KOPT-K1 (cell line): Measurements from ENCODE around the gene C13orf42.
"Not testable (repeated sequence)": the region's sequence is repeated elsewhere in the genome, so short reads cannot be mapped to it uniquely, and the experiment has no call there.

ENCODE experiments used
- H3K27ac ChIP-seq: fragments of 200-600 bp; sonication (generic); 2 replicates; pipeline ENCODE4 v1.5.1; 2016; ENCODE audit warnings: antibody characterized with exemption, mild to moderate bottlenecking, low read depth, low read length; ENCODE audit not compliant: poor library complexity, severe bottlenecking
- H3K36me3 ChIP-seq: fragments of 200-600 bp; sonication (generic); 2 replicates; pipeline ENCODE4 v1.5.1; 2017; ENCODE audit warnings: antibody characterized with exemption, mild to moderate bottlenecking, low read length, moderate library complexity; ENCODE audit not compliant: insufficient read depth
- H3K9me3 ChIP-seq: fragments of 200-600 bp; sonication (generic); 2 replicates; pipeline ENCODE4 v1.5.1; 2017; ENCODE audit warnings: antibody characterized with exemption, low read length, mild to moderate bottlenecking; ENCODE audit not compliant: insufficient read depth, poor library complexity, severe bottlenecking

Gene C13orf42

DNA sequence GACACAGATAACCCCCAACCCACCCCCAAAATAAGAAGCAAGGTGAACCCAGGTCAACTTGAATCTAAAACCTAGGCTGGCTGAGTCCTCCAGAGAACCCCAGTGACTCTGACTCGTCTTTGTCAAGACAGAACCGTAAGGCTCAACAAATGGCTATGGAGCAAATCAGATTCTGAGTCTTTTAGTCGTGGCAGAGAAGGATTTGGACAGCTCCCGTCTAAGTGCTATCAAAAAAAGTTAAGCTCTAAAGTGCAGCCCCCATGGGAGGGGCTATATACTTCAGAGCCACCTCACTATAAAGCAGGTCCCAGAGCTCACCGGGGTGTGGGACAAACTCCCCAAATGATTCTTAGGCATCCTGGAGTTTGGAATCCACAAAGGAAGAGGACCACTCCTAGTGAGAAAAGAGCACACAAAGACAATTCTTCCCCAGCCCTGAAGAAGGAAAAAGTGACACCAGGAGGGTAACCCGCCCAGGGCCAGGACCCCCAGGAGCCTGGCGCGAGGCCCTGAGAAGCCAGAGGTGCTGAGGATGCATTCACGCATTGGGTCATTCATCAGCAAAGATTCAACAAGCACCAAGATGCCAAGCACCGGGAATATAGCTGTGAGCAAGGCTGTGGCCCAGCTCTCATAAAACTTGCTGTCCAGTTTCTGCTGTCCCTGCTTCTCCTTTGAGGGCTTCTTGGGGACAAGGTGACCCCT lies 25.4 kb upstream of the C13orf42 start:
- H3K36me3 ChIP-seq, result no peaks in the 10 kb centered on the region
- H3K9me3 ChIP-seq, result peaks cover 2% of the 10 kb centered on the region

DNA sequence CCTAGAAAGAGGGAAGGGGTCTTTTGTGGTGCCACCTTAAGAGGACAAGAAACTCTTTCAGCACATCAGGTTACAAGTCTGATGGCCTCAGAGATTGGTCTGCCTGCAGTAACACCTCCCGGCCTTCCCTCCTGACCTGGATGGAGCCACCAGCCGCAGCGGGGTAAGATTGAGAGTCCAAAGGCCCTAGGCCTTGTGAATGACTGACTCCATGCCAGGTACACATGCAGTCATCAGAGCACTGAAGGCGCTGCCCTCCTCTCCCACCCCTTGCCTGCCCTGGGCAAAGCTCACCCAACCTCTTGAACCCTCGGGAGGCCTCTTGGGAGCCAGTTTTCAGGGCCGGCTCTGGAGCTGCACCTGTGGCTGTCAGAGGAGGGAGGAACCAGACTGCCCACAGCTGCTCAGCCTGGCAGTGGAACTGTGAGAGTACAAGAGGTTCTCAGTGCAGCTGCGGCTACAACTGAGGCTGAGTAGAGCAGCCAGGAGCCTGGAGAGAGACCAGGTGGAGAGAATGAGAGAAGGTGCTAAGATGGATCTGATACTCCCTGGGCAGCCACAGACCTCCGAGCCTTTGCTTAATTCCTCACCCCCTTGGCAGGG lies 23.8 kb upstream of the C13orf42 start:
- Histone ChIP-seq H3K27ac (no peak overlapping the region), H3K36me3 (no peaks in the 10 kb centered on the region), H3K9me3 (peaks cover 17% of the 10 kb centered on the region)

More for the DNA sequence above, 25.4 kb upstream of the C13orf42 start:
- no peak overlapping the region for H3K27ac ChIP-seq

DNA sequence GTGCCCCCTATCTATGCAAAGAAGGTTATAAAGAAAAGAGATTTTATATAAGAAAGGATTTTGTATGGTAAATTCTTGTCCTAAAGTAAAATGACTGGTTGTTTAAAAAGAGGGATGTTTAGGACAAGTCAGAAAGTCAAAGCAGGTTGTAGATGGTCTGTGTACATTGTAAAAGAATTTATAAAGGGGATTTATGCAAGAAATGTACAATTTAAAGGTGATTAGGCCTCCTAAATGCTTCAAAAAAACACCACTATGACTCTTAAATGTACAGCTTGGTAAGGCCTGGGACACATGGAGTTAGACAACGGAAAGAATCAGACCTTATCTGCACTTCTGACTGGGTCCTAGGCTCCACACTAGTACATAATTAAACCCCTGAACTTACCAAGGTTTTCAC lies 19.3 kb upstream of the C13orf42 start:
- no peak overlapping the region for H3K27ac ChIP-seq
- H3K9me3 ChIP-seq, result peaks cover 25% of the 10 kb centered on the region
- H3K36me3 ChIP-seq, result no peaks in the 10 kb centered on the region

DNA sequence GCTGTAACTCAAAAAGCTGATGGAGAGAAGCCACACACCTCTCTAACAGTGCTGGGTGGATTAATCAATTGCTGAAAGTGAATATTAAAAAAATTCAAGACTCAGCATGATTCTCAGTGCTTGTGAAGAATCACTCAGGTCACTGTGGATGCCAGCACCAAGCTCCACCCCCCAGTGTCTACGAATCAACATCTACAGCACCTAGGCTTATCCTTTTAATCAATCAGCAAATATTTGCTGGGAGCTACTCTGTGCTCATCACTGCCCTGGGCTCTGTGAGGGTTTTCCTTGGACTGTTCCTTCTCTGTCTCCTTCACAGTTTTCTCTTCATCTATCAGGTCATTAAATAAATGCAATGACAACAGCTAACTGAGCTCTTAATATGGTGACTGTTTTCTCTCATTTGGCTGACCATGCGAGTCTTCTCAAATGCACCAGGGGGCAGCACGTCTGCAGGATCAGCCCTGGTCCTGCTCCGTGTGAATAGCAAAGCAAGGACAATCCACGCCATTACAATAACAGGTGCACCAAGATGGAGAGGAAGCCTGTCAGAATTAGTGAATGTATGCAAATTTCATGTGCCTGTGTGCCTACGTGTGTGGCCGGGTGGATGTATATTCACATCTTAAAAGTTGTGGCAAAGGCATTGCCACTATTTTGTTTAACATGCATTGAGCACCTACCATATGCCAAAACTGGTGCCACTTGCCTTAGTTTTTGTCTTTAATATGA lies 14.6 kb upstream of the C13orf42 start:
- Histone ChIP-seq H3K27ac (no peak overlapping the region), H3K9me3 (peaks cover 15% of the 10 kb centered on the region), H3K36me3 (no peaks in the 10 kb centered on the region)

DNA sequence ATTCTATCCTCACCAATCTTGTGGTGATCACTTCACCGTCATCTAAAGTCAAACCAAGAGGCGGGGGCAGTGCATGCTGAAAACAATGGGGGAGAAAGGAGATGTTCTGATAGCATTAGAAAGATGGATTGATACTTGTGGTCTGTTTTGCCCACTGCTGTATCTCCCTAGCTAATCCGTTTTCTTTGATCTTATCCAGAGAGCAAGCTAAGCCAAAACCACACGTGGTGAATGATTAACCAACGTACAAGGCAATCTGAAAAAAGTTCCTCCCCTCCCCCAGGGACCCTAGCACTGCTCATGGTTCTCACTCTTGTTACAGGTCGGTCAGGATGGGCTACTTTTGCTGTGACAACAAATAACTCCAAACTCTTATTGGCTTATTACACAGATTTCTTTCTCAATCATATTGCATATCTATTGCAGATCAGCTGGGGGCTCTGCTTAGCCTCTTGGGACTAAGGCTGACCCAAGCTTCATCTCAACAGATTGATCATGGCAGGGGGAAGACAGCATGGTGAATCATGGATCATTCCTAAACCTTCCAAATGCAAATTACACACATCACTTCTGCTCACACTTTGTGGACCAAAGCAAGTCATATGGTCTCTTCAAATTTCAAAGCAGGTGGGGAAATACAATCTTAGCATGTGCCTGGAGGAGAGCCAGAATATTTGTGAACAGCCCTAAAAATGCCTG lies 11.9 kb upstream of the C13orf42 start:
- Histone ChIP-seq H3K9me3 (no peaks in the 10 kb centered on the region), H3K36me3 (no peaks in the 10 kb centered on the region), H3K27ac (no peak overlapping the region)

DNA sequence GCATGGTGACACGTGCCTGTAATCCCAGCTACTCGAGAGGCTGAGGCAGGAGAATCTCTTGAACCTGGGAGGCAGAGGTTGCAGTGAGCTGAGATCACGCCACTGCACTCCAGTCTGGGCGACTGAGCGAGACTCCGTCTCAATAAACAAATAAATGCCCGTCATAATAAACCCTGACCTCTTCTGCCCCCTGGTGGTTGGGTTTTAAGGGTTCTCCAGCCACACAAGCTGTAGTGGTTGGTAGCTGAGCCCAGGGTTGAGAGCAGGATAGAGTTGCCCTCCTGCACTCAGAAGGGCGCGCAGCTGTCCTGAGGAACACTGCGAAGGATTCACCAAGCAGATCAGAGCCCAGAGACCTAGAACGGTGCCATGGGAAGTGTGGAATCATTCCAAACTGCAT lies 9.8 kb upstream of the C13orf42 start:
- not testable (repeated sequence) for H3K36me3 ChIP-seq, H3K9me3 ChIP-seq, H3K27ac ChIP-seq

DNA sequence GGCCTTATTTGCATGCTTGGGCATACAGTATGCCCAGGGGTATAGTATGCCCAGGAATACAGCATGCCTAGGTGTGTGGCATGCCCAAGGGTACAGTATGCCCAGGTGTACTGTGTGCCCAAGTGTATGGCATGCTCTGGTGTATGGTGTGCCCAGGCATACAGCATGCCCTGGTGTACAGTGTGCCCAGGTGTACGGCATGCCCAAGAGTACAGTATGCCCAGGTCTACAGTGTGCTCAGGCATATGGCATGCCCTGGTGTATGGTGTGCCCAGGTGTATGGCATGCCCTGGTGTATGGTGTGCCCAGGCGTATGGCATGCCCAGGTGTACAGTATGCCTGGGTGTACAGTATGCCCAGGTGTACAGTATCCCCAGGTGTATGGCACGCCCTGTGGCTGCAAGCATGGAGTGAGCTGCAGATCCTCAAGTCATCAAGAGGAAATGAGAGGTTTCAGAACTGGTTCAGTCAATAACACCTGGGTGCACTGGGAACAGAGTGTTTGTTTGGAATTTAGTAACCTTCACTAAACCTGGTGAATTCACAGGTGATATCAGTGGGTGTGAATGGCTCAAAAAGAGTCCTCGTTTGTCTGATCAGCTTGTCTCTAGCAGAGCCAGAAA lies 7.8 kb upstream of the C13orf42 start:
- Histone ChIP-seq H3K9me3 (no peaks in the 10 kb centered on the region), H3K27ac (no peak overlapping the region), H3K36me3 (no peaks in the 10 kb centered on the region)

DNA sequence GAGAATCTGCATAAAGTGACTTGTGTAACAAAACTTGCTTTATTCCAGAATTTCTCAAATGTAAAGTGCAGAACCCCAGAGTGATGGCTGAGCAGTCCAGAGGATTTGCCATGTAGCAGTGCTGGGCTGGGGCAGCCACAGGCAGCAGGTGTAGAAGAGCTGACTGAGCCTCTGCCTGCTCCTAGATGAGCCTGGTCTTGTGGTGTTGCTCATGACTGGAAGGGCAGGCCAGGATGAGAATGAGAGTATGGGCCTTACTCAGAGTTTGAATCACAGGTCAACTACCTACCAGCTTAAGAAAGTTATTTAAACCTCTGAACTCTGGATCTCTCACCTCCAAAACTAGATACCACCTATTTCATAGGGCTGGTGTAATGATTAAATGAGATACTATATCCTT lies 2.9 kb upstream of the C13orf42 start:
- Histone ChIP-seq H3K27ac (no peak overlapping the region), H3K9me3 (no peaks in the 10 kb centered on the region), H3K36me3 (no peaks in the 10 kb centered on the region)

DNA sequence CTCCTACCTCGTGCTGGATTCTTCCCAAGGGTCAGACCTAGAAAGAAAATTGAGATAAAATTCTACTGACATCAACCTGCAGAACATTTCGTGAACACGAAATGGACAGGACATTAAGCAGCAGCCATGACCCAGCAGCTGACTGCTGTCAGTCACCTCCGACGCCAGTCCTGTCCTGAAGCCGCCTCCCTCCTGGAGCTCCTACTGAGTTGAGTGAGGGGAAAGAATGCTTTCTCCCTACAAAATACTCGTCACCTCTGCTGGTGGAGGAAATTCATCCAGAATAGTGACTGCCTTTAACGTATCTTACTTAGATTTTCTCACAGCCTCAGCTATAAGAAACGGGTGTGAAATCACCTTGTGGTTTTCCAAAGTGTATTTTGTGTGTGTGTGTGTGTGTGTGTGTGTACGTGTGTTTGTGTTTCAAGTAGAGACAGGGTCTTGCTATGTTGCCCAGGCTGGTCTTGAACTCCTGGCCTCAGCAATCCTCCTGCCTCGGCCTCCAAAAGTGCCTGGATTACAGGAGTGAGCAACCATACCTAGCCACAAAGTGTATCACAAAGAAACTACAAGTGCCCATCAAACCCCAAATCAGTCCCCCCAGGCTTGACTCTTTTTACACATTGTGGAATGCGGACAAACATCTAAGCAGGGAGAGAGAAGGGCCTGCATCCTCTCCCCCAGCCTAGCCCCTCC lies 2.3 kb upstream of the C13orf42 start:
- no peak overlapping the region for H3K27ac ChIP-seq

DNA sequence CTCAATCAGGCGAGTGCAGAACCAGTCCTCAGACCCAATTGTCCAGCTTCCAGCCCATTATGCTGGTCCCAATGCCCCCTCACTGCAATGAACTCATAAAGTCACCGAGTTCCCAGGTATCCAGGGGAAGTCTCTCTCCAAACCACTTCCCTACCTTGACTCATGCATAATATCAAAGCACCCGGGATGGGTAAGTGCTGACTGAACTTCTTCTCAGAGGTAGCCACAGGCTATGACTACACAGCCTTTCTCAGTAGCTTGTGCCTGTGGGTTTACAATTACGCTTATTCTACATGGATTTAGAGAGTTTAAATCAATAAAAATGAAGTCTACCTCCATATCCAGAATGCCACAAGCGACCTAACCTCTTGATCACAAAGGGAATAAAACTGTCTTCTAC lies 1.7 kb upstream of the C13orf42 start:
- Histone ChIP-seq H3K9me3 (no peaks in the 10 kb centered on the region), H3K36me3 (no peaks in the 10 kb centered on the region), H3K27ac (no peak overlapping the region)

More for the DNA sequence above, 2.3 kb upstream of the C13orf42 start:
- Histone ChIP-seq H3K9me3 (no peaks in the 10 kb centered on the region), H3K36me3 (no peaks in the 10 kb centered on the region)

DNA sequence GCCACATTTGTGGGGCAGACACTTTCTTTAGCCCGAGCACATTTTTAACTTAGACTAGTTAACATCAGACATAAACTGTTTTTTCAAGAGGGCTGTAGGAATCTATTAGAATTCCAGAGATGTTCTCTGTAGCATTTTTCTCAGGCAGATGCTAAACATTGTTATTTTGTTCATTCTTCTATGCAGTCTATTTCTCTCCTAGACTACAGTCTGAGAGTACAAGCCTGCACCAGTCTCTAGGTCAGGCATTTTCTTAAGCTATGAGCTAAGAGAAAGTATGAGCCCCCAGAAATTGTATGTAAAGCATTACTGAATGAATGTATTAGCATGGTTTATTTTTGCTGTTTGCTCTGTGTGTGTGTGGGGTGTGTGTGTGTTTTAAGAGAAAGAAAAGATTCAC lies 923 bp upstream of the C13orf42 start:
- no peak overlapping the region for H3K27ac ChIP-seq
- no peaks in the 10 kb centered on the region for H3K9me3 ChIP-seq
- no peaks in the 10 kb centered on the region for H3K36me3 ChIP-seq

DNA sequence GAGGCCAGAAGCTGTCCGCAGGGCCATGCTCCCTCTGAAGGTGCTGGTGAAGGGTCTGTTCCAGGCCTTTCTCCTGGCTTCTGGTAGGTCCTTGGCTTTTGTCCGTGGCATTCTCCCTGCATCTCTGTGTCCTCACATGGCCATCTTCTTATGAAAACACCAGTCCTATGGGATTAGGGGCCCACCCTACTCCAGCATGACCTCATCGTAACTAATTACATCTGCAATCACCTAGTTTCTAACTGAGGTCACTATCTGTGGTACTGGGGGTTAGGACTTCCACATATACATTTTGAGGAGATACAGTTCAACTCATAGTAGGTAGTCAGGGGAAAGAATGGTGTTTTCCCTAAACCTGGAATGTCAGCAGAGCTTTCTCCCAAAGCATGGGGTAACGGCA lies 3.1 kb downstream of the C13orf42 start:
- Histone ChIP-seq H3K27ac (no peak overlapping the region), H3K9me3 (no peaks in the 10 kb centered on the region), H3K36me3 (no peaks in the 10 kb centered on the region)

DNA sequence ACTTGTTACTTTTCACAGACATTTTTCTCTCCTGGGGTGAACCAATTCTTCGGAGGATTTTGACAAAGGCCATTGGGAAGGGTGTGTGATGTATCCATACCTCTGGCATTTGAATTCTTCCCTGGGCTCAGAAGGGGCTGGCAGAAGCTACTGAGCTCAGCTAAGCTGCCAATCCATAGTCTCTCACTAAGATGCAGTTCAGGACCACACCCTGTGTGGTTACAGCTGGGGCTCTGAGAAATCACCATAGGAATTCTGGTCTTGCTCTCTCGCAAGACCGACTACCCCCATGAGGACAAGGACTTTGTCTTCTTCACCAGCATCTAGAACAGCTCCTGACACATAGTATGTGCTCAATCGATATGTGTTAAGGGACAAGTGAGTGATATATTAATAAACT lies 6.0 kb downstream of the C13orf42 start:
- H3K36me3 ChIP-seq, result no peaks in the 10 kb centered on the region
- H3K27ac ChIP-seq, result no peak overlapping the region
- H3K9me3 ChIP-seq, result no peaks in the 10 kb centered on the region

DNA sequence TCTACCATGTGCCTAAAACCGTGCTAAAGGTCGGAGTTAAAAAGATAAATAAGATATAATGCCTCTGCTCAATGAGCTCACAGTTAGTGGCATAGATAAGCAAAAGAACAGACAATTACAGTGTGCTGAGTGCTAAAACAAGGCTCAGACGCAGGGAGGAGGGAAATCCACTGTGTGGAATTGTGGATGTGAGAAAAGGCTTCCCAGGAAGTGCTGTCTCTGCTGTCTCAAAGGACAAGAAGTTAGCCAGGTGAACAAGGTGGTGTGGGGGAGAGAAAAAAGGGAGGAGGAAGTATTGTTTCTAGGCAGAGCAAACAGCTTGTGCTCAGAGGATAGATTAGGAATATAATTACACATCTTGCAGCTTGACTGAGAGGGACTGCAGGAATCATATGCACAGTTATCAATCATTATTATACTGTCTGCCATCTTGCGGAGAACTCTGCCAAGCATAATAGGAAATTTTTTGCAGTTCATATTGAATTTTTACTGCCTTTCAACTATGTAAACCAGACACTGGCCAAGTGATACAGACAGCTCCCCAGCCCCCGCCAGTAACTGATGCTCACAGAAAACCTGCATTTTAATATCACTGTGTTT lies 9.3 kb downstream of the C13orf42 start:
- Histone ChIP-seq H3K9me3 (no peaks in the 10 kb centered on the region), H3K36me3 (no peaks in the 10 kb centered on the region), H3K27ac (no peak overlapping the region)
